ENCODE results near the gene MAN1B1. TPM values are rescaled to one million over a fixed set of nuclear protein-coding genes. Genes with fewer than 3 reads are reported as not detected.

Gene MAN1B1
- total and polyA plus RNA-seq, 2 donors (not counting 3 experiments of a cell fraction or from before 2014, with no cell fraction given), result 75.3 to 83.3 TPM

DNA sequence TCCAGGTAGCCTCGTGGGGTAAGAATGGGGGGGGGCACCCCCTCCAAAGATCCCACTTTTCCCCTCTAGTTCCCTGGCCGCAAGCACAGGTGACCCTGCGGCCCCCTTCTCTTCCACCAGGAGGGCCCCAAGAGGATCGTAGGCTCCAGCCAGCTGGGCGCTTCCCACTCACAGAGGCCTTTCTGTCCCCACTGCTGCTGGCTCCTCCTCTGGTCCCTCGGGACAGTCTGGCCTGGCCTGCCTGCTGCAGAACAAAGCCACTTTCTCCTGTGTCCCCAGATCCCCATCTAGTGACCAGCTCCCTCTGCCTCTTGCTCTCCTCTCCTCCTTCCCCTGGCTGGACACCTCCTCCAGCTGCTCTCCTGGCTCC, 15.9 kb upstream of the MAN1B1 start:
- no peak for FAIRE-seq
- Histone ChIP-seq H3K4me1 (ENCODE audit: control insufficient read depth, extremely low read depth, insufficient read depth, low read length) (peaks cover 11% of the 10 kb centered on the region), H3K4me2 (ENCODE audit: insufficient read depth, low read length) (peak overlapping the region; percentile 69), H2AFZ (ENCODE audit: low read depth, low read length) (peak overlapping the region; percentile 53), H3K36me3 (ENCODE audit: control insufficient read depth in 2 of 2, extremely low read depth in 1 of 2, insufficient read depth in 2 of 2, low read length in 2 of 2) (no peaks in the 10 kb centered on the region), H4K20me1 (replicated peaks; ENCODE audit: control insufficient read depth, extremely low read depth, insufficient read depth, low read length) (no peaks in the 10 kb centered on the region), H3K9me1 (replicated peaks; ENCODE audit: control insufficient read depth, extremely low read depth, insufficient read depth, low read length) (no peaks in the 10 kb centered on the region), H3K9me3 (replicated peaks; ENCODE audit: control insufficient read depth, insufficient read depth, low read length) (no peaks in the 10 kb centered on the region), H3K27me3 (ENCODE audit: control insufficient read depth in 2 of 2, insufficient read depth in 2 of 2, low read length in 2 of 2) (no peaks in the 10 kb centered on the region), H3K4me3 (replicated peaks in 1 of 3; ENCODE audit: insufficient read depth in 1 of 3, low read depth in 1 of 3, low read length in 3 of 3) (peak overlapping the region; percentile 37 to 49 (median 39)), H3K27ac (ENCODE audit: insufficient read depth, low read depth, low read length) (no peak overlapping the region), H3K9ac (replicated peaks; ENCODE audit: extremely low read depth, insufficient read depth, low read length) (no peak overlapping the region), H3K79me2 (ENCODE audit: control insufficient read depth, insufficient read depth, low read length) (peaks cover 9% of the 10 kb centered on the region)
- dilution Hi-C loops (cut with MboI; ENCODE audit: extremely low pct_ligation_motif_present, low sequenced_read_pairs), result no loop called here
- intact Hi-C loops (cut with micrococcal nuclease), result no loop called here
- ChIA-PET CTCF (interaction anchor here (0.8 to 8.0 kb wide), 7 partner anchors 16 to 156 kb away, joined by 3 to 152 read pairs (median 5); partner anchors contain the start of genes ABCA2, MAN1B1, NPDC1 and RNF224), POLR2A (interaction anchor here (0.9 kb wide), 1 partner anchor 16 kb away, joined by 4 read pairs; the partner anchor contains the start of gene MAN1B1)
- no peak for DNase-seq (ENCODE audit: low read depth, low spot score)
- no TSS peak for BruUV-seq (replicated peaks)
- TF ChIP-seq MYC (IDR thresholded peaks at IDR 0.05; ENCODE audit: low read depth, low read length), result no peak
- no peak for TF ChIP-seq EZH2 (IDR thresholded peaks at IDR 0.05; ENCODE audit: borderline replicate concordance, low read depth, low read length, severe bottlenecking)
- TF ChIP-seq POLR2A (IDR thresholded peaks at IDR 0.05; ENCODE audit: low read depth, low read length), result no peak
- TF ChIP-seq POLR2AphosphoS5 (IDR thresholded peaks at IDR 0.05; ENCODE audit: insufficient read depth, low read depth, low read length), result no peak
- TF ChIP-seq JUN (IDR thresholded peaks at IDR 0.05; ENCODE audit: borderline replicate concordance, insufficient read depth, insufficient read length, low read depth), result no peak
- TF ChIP-seq, protein P1, sequence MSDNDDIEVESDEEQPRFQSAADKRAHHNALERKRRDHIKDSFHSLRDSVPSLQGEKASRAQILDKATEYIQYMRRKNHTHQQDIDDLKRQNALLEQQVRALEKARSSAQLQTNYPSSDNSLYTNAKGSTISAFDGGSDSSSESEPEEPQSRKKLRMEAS (IDR thresholded peaks at IDR 0.05; ENCODE audit: insufficient read depth, insufficient read length), result no peak
- no peak for TF ChIP-seq GATA2 (IDR thresholded peaks at IDR 0.05; ENCODE audit: insufficient read depth, insufficient read length, low read depth, low read length)
- no peak for TF ChIP-seq FOS (IDR thresholded peaks at IDR 0.05; ENCODE audit: borderline replicate concordance, insufficient read depth, low read length)
- TF ChIP-seq, protein P2, sequence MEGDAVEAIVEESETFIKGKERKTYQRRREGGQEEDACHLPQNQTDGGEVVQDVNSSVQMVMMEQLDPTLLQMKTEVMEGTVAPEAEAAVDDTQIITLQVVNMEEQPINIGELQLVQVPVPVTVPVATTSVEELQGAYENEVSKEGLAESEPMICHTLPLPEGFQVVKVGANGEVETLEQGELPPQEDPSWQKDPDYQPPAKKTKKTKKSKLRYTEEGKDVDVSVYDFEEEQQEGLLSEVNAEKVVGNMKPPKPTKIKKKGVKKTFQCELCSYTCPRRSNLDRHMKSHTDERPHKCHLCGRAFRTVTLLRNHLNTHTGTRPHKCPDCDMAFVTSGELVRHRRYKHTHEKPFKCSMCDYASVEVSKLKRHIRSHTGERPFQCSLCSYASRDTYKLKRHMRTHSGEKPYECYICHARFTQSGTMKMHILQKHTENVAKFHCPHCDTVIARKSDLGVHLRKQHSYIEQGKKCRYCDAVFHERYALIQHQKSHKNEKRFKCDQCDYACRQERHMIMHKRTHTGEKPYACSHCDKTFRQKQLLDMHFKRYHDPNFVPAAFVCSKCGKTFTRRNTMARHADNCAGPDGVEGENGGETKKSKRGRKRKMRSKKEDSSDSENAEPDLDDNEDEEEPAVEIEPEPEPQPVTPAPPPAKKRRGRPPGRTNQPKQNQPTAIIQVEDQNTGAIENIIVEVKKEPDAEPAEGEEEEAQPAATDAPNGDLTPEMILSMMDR (IDR thresholded peaks at IDR 0.05; ENCODE audit: extremely low read depth in 1 of 2, insufficient read depth in 1 of 2, low read depth in 1 of 2, low read length in 2 of 2), result no peak

All from endothelial cell of umbilical vein (primary cell).